Kidney (tissue), 14 donors: ENCODE data around the gene LATS2. TPM values are rescaled to one million over a fixed set of nuclear protein-coding genes. Genes with fewer than 3 reads are reported as not detected.

Experiments
- DNase-seq, 5 donors: peaks; one replicate each; pipeline ENCODE4 v3.0.0-alpha.2; 2013 to 2020
- FAIRE-seq: peaks from 2 replicates; lab custom pipeline; 2012; peaks lifted over from hg19 to GRCh38; lab: Jason Lieb, UNC
- H3K27ac ChIP-seq, 2 donors: one replicate each; pipeline ENCODE4 v1.7.0; 2013; ENCODE audit warnings: low read depth in 2 of 2, low read length in 2 of 2, inconsistent platforms in 1 of 2
- H3K27me3 ChIP-seq: one replicate; pipeline ENCODE4 v1.7.1; 2013; ENCODE audit warnings: low read length, inconsistent platforms; ENCODE audit not compliant: control insufficient read depth, insufficient read depth
- H3K36me3 ChIP-seq, 3 donors: one replicate each; pipeline versions ENCODE4 v1.7.0 to v1.7.1; 2013; ENCODE audit warnings: low read length in 3 of 3, control low read depth in 1 of 3, inconsistent platforms in 1 of 3; ENCODE audit not compliant: insufficient read depth in 3 of 3, control insufficient read depth in 2 of 3
- H3K4me1 ChIP-seq, 3 donors: one replicate each; pipeline versions ENCODE4 v1.7.0 to v1.7.1; 2013; ENCODE audit warnings: low read length in 3 of 3, inconsistent platforms in 1 of 3, low read depth in 1 of 3; ENCODE audit not compliant: control insufficient read depth in 2 of 3, insufficient read depth in 2 of 3
- H3K4me3 ChIP-seq, 3 donors: one replicate each; pipeline versions ENCODE4 v1.7.0 to v1.8.1; 2013; ENCODE audit warnings: low read length in 3 of 3, control low read depth in 1 of 3, inconsistent platforms in 1 of 3
- H3K9ac ChIP-seq, 3 donors: one replicate each; pipeline versions ENCODE4 v1.7.0 to v1.7.1; 2013; ENCODE audit warnings: low read length in 3 of 3, control low read depth in 1 of 3, inconsistent platforms in 1 of 3
- H3K9me3 ChIP-seq, 3 donors: one replicate each; pipeline versions ENCODE4 v1.7.0 to v1.7.1; 2013; ENCODE audit warnings: low read length in 3 of 3, control low read depth in 1 of 3, inconsistent platforms in 1 of 3; ENCODE audit not compliant: control insufficient read depth in 2 of 3, insufficient read depth in 1 of 3
- intact Hi-C: fragments of 100-400 bp; cut with DNase I; formaldehyde crosslinking; loops from one replicate; pipeline ENCODE4 v1.11.1; 2022
- polyA plus RNA-seq: library from polyadenylated mRNA; stranded (reverse); fragments of 350-450 nt; fragmentation: Illumina TruSeq; extraction: RNeasy Lipid Tissue Mini Kit (QIAGEN cat#74804); gene quantifications from one replicate; pipeline ENCODE4 v1.2.3, GENCODE V29; 2014; ENCODE audit warnings: low read depth, low replicate concordance; ENCODE audit not compliant: insufficient read depth
- total RNA-seq: library from RNA; stranded (reverse); fragmentation: NEBNext Ultra II Directional; extraction: Animal tissue kit (Norgen Biotek cat#: 25700); gene quantifications from one replicate; pipeline ENCODE4 v1.2.1, GENCODE V29; 2021
- TF ChIP-seq, protein P1 (sequence below): IDR thresholded peaks from 3 replicates; pipeline ENCODE4 v1.5.1; 2012; ENCODE audit warnings: mild to moderate bottlenecking, moderate library complexity, borderline replicate concordance; ENCODE audit not compliant: insufficient read depth; ENCODE audit errors: extremely low read depth
- donor health status: control.
- donor health status: control.
- donor health status: control.
- donor health status: control.
- donor health status: control.
- donor health status: DM: yes; HTN: yes; CAD: no.
- donor health status: Normal renal cell carcinoma (clear cell type).

The LATS2 gene
- total and polyA plus RNA-seq, 2 donors from 2014 or later = 5.5 to 26.3 TPM

DNA sequence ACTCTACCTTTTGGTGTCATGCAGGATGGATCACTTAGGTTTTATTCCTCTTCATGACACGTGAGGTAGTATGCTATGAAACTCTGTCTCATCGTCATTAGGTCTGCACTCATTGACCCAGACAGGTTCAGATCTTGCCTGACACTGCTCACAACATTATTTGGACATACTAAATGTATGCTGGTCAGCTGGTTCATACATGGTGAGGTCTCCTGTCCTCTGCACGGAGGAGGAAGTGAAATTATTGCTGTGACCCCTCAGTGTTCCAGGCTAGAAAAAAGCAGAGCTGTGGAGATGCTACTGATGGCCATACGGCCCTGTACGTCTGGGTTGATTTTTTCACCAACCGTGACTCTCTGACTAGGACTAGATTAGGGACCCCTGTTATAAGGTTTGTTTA, 35.8 kb downstream of the LATS2 start:
- H3K9ac ChIP-seq = no peak overlapping the region
- peaks cover 0 to 13% (median 10%) of the 10 kb centered on the region in 3 donors for H3K4me1 ChIP-seq
- no peak overlapping the region for H3K27ac ChIP-seq
- no peaks in the 10 kb centered on the region for H3K27me3 ChIP-seq
- no peaks in the 10 kb centered on the region for H3K9me3 ChIP-seq
- no peaks in the 10 kb centered on the region for H3K36me3 ChIP-seq
- no peak overlapping the region for H3K4me3 ChIP-seq
- TF ChIP-seq, protein P1, sequence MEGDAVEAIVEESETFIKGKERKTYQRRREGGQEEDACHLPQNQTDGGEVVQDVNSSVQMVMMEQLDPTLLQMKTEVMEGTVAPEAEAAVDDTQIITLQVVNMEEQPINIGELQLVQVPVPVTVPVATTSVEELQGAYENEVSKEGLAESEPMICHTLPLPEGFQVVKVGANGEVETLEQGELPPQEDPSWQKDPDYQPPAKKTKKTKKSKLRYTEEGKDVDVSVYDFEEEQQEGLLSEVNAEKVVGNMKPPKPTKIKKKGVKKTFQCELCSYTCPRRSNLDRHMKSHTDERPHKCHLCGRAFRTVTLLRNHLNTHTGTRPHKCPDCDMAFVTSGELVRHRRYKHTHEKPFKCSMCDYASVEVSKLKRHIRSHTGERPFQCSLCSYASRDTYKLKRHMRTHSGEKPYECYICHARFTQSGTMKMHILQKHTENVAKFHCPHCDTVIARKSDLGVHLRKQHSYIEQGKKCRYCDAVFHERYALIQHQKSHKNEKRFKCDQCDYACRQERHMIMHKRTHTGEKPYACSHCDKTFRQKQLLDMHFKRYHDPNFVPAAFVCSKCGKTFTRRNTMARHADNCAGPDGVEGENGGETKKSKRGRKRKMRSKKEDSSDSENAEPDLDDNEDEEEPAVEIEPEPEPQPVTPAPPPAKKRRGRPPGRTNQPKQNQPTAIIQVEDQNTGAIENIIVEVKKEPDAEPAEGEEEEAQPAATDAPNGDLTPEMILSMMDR = no peak
- DNase-seq = peak in 1 of 5 donors; percentile 3
- no peak for FAIRE-seq
- intact Hi-C loops = no loop called here

DNA sequence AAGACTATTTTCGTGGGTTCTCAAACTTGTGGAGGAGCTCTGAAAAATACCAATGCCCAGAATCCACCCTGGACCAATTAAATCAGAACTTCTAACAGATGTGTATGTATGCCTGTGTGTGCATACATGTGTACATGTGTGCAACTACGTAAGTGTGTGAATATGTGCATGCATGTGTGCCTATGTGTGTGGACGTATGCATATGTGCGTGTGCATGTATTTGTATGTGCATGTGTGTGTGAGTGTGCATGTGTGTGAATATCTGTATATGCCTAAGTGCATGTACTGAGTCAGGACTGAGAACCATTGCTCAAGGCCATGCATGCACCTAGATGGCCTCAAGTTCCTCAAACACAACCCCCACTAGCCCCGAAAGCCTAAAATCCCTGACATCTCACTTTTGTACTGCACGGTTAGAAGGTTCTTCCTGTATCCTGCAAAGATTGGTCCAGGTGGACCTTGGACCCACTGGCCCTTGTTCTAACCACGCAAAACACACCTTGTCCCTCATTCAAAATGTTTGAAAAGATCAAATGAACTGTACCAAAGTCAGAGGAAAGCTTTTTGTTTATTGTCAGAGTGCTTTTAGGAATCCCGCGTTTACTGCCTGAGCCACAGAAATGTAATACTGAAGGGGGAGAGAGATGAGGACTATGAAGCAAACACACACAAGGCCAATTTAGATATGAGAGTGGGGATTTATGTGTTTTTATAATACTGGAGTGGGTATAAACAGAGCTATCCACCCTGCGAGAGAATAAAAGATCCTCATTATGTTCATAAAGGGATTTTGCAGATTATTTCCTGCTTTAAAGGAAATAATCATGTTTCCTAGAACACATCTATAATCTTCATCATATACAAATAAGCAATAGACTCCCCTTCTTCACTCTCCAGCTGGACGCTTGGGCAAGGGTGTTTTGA, 39.1 kb downstream of the LATS2 start:
- no peaks in the 10 kb centered on the region for H3K36me3 ChIP-seq
- H3K9me3 ChIP-seq = no peaks in the 10 kb centered on the region
- H3K4me3 ChIP-seq = peak overlapping the region in 1 of 3 donors; percentile 31
- DNase-seq (peak in 1 of 5 donors; percentile 24), FAIRE-seq (no peak)
- intact Hi-C loops = no loop called here
- H3K27me3 ChIP-seq = no peaks in the 10 kb centered on the region
- H3K27ac ChIP-seq = peak overlapping the region; percentile 1 to 25
- peaks cover 0 to 19% (median 11%) of the 10 kb centered on the region in 3 donors for H3K4me1 ChIP-seq
- TF ChIP-seq, protein P1 = no peak
- H3K9ac ChIP-seq = no peak overlapping the region

DNA sequence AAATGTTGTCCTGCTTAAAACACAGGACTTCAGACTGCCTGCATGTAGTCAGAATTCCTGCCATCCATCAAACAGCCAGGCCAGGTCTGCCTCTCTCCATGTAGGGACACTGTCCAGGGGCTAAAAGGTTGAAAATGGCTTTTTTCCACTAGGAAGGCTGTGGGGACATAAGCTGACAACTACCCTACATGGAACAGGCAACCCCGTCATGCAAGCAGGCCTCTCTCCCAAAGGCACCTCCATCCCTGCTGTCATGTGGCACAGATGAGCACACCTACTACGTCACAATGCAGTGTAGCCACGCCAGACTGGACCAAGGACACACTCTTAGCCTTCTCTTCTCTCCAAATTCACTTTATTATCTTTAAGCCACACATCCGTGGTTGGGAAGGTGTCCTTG, 40.8 kb downstream of the LATS2 start:
- Histone ChIP-seq H3K27me3 (no peaks in the 10 kb centered on the region), H3K27ac (peak overlapping the region in 1 of 2 donors; percentile 20), H3K4me1 (peaks cover 0 to 20% (median 19%) of the 10 kb centered on the region in 3 donors), H3K9me3 (no peaks in the 10 kb centered on the region), H3K36me3 (no peaks in the 10 kb centered on the region), H3K9ac (no peak overlapping the region), H3K4me3 (no peak overlapping the region)
- intact Hi-C loops = no loop called here
- no peak for FAIRE-seq
- DNase-seq = peak in 1 of 5 donors; percentile 23
- TF ChIP-seq, protein P1 = no peak
